Coronary artery (tissue), 2 donors: ENCODE data around the gene COL9A1.
"Not testable (repeated sequence)": the region's sequence is repeated elsewhere in the genome, so short reads cannot be mapped to it uniquely, and the experiment has no call there.

Experiments used
- DNase-seq: peaks from one replicate; pipeline ENCODE4 v3.0.0-alpha.2; 2017; ENCODE audit warnings: low spot score
- H3K27ac ChIP-seq, 2 donors: fragments of 200-600 bp; sonication (generic); one replicate each; pipeline ENCODE4 v1.5.1; 2016 to 2019
- H3K4me3 ChIP-seq: fragments of 200-600 bp; sonication (generic); 2 replicates; pipeline ENCODE4 v1.5.1; 2016; ENCODE audit warnings: mild to moderate bottlenecking, moderate library complexity
- CTCF ChIP-seq: fragments of 200-600 bp; sonication (generic); IDR thresholded peaks from one replicate; pipeline ENCODE4 v1.5.1; 2019; ENCODE audit warnings: antibody characterized with exemption

COL9A1 gene

GRCh38 chr6:70303034-70303525 lies at the start of gene COL9A1:
COL9A1 (minus strand) TSS chr6:70303084; CDS start chr6:70302924, 160 bp downstream.
- Histone ChIP-seq H3K27ac (no peak within 1 kb of the TSS), H3K4me3 (no peak within 1 kb of the TSS)
- no peak for DNase-seq
- no peak for TF ChIP-seq CTCF

GRCh38 chr6:70351461-70351860 lies 48.6 kb upstream of the COL9A1 start:
- Histone ChIP-seq H3K27ac (no peak overlapping the region), H3K4me3 (no peak overlapping the region)
- no peak for TF ChIP-seq CTCF
- no peak for DNase-seq

- no peak overlapping the region for H3K27ac ChIP-seq
- no peak for TF ChIP-seq CTCF
- DNase-seq: no peak
- H3K4me3 ChIP-seq: no peak overlapping the region
Measured at GRCh38 chr6:70345619-70346018, 42.7 kb upstream of the COL9A1 start.

- TF ChIP-seq CTCF: no peak
- no peak overlapping the region for H3K27ac ChIP-seq
- no peak for DNase-seq
- no peak overlapping the region for H3K4me3 ChIP-seq
Measured at GRCh38 chr6:70343313-70343712, 40.4 kb upstream of the COL9A1 start.

GRCh38 chr6:70339810-70340209 lies 36.9 kb upstream of the COL9A1 start:
- not testable (repeated sequence) for DNase-seq, H3K4me3 ChIP-seq, H3K27ac ChIP-seq

GRCh38 chr6:70338775-70339174 lies 35.9 kb upstream of the COL9A1 start:
- Histone ChIP-seq H3K27ac (no peak overlapping the region), H3K4me3 (no peak overlapping the region)
- DNase-seq: no peak
- no peak for TF ChIP-seq CTCF

GRCh38 chr6:70337743-70338105 lies 34.8 kb upstream of the COL9A1 start:
- DNase-seq: no peak
- Histone ChIP-seq H3K27ac (no peak overlapping the region), H3K4me3 (no peak overlapping the region)
- no peak for TF ChIP-seq CTCF
